WI38 (cell line): ENCODE measurements around the gene LRRFIP1.
"Not testable (repeated sequence)": the region's sequence is repeated elsewhere in the genome, so short reads cannot be mapped to it uniquely, and the experiment has no call there.

Experiments used
- H3K4me3 ChIP-seq: 2 replicates; pipeline ENCODE4 v1.5.1; 2011; ENCODE audit warnings: low read depth, mild to moderate bottlenecking, control low read depth, low read length
- TF ChIP-seq, protein P1 (sequence below): IDR thresholded peaks from 2 replicates; pipeline ENCODE4 v1.5.1; 2012; ENCODE audit warnings: low read depth, mild to moderate bottlenecking, control low read depth, low read length

LRRFIP1 gene

GRCh38 chr2:237604391-237604790 is 23.0 kb upstream of the LRRFIP1 start:
- TF ChIP-seq, protein P1, sequence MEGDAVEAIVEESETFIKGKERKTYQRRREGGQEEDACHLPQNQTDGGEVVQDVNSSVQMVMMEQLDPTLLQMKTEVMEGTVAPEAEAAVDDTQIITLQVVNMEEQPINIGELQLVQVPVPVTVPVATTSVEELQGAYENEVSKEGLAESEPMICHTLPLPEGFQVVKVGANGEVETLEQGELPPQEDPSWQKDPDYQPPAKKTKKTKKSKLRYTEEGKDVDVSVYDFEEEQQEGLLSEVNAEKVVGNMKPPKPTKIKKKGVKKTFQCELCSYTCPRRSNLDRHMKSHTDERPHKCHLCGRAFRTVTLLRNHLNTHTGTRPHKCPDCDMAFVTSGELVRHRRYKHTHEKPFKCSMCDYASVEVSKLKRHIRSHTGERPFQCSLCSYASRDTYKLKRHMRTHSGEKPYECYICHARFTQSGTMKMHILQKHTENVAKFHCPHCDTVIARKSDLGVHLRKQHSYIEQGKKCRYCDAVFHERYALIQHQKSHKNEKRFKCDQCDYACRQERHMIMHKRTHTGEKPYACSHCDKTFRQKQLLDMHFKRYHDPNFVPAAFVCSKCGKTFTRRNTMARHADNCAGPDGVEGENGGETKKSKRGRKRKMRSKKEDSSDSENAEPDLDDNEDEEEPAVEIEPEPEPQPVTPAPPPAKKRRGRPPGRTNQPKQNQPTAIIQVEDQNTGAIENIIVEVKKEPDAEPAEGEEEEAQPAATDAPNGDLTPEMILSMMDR: no peak
- H3K4me3 ChIP-seq: no peak overlapping the region

GRCh38 chr2:237604960-237605359 is 22.4 kb upstream of the LRRFIP1 start:
- no peak overlapping the region for H3K4me3 ChIP-seq
- TF ChIP-seq, protein P1: no peak

GRCh38 chr2:237606522-237606921 is 20.9 kb upstream of the LRRFIP1 start:
- not testable (repeated sequence) for H3K4me3 ChIP-seq

- TF ChIP-seq, protein P1: no peak
- H3K4me3 ChIP-seq: no peak overlapping the region
Measured at GRCh38 chr2:237612527-237613357, 14.6 kb upstream of the LRRFIP1 start.

DNA sequence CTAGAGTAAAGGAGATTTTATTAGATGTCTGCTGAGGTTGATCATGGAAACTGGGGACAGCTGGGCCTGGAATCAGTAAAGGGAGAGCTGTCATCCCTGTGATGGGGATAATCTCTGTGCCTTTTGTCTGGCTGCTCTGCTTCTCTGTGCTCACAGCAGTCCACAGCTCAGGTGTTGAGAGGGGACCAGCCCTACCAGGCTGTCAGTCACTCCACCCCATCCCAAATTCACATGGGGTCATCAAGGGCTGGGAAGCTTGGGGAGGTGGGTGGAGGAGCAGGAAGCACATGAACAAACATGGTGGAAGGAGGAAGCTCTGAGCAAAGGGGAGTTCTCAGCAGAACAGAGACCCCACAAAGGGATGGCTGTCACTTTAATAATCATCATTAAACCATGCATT is 13.7 kb upstream of the LRRFIP1 start:
- no peak overlapping the region for H3K4me3 ChIP-seq
- TF ChIP-seq, protein P1: no peak

- H3K4me3 ChIP-seq: no peak overlapping the region
- TF ChIP-seq, protein P1: no peak
Measured at GRCh38 chr2:237614151-237614720, 13.2 kb upstream of the LRRFIP1 start.

GRCh38 chr2:237615631-237616249 is 11.6 kb upstream of the LRRFIP1 start:
- TF ChIP-seq, protein P1: no peak
- no peak overlapping the region for H3K4me3 ChIP-seq
